HFFc6 (cell line): ENCODE measurements around the gene RNF144A. TPM values are rescaled to one million over a fixed set of nuclear protein-coding genes. Genes with fewer than 3 reads are reported as not detected.
A peak's percentile ranks its signal among the peaks of the same experiment; 100 is the strongest.

Experiments
- DNase-seq: peaks from one replicate; pipeline ENCODE4 v3.0.0-alpha.2; 2018
- H3K27ac Mint-ChIP-seq: 2 replicates; pipeline ENCODE4 v1.8.0; 2020; ENCODE audit warnings: mild to moderate bottlenecking, mixed read lengths
- H3K27me3 Mint-ChIP-seq: 2 replicates; pipeline ENCODE4 v1.8.0; 2021; ENCODE audit warnings: mild to moderate bottlenecking, moderate library complexity, mixed read lengths; ENCODE audit not compliant: insufficient read depth
- H3K36me3 Mint-ChIP-seq: 2 replicates; pipeline ENCODE4 v1.8.0; 2021; ENCODE audit warnings: low read depth, mixed read lengths
- H3K4me1 Mint-ChIP-seq: 2 replicates; pipeline ENCODE4 v1.8.0; 2020; ENCODE audit warnings: low read depth, mixed read lengths
- H3K4me3 Mint-ChIP-seq: 2 replicates; pipeline ENCODE4 v1.8.0; 2020; ENCODE audit warnings: mild to moderate bottlenecking, moderate library complexity, mixed read lengths
- H3K9me3 Mint-ChIP-seq: 2 replicates; pipeline ENCODE4 v1.8.0; 2020; ENCODE audit warnings: mild to moderate bottlenecking, mixed read lengths
- total RNA-seq, 6 experiments: library from RNA; stranded (reverse); fragmentation: NEBNext Ultra II Directional; extraction: Animal tissue kit (Norgen Biotek cat#: 25700); gene quantifications; 2 replicates in 1 of 6; 3 replicates in 5 of 6; pipeline ENCODE4 v1.2.3, GENCODE V29; 2021
- TF ChIP-seq, protein P1 (sequence below): fragments of 200-600 bp; sonication (generic); IDR thresholded peaks from 2 replicates; pipeline ENCODE4 v1.5.0; 2021; ENCODE audit warnings: antibody characterized with exemption, mild to moderate bottlenecking

The RNF144A gene
- total RNA-seq, 6 experiments from 2014 or later, result not detected

- no peak for DNase-seq
- H3K9me3 Mint-ChIP-seq, result peaks cover 20% of the 10 kb centered on the region
- H3K27me3 Mint-ChIP-seq, result no peaks in the 10 kb centered on the region; the same call in 1 of the 2 replicates
- no peak overlapping the region for H3K27ac Mint-ChIP-seq
- H3K4me3 Mint-ChIP-seq, result no peak overlapping the region
- TF ChIP-seq, protein P1, sequence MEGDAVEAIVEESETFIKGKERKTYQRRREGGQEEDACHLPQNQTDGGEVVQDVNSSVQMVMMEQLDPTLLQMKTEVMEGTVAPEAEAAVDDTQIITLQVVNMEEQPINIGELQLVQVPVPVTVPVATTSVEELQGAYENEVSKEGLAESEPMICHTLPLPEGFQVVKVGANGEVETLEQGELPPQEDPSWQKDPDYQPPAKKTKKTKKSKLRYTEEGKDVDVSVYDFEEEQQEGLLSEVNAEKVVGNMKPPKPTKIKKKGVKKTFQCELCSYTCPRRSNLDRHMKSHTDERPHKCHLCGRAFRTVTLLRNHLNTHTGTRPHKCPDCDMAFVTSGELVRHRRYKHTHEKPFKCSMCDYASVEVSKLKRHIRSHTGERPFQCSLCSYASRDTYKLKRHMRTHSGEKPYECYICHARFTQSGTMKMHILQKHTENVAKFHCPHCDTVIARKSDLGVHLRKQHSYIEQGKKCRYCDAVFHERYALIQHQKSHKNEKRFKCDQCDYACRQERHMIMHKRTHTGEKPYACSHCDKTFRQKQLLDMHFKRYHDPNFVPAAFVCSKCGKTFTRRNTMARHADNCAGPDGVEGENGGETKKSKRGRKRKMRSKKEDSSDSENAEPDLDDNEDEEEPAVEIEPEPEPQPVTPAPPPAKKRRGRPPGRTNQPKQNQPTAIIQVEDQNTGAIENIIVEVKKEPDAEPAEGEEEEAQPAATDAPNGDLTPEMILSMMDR, result no peak
- no peaks in the 10 kb centered on the region for H3K36me3 Mint-ChIP-seq
- H3K4me1 Mint-ChIP-seq, result no peaks in the 10 kb centered on the region
These were observed 160.6 kb downstream of the RNF144A start for GRCh38 chr2:7077660-7078267.

- Mint-ChIP-seq H3K36me3 (no peaks in the 10 kb centered on the region), H3K4me1 (no peaks in the 10 kb centered on the region), H3K9me3 (no peaks in the 10 kb centered on the region; the same call in 1 of the 2 replicates), H3K4me3 (no peak overlapping the region), H3K27me3 (no peaks in the 10 kb centered on the region; the same call in 1 of the 2 replicates), H3K27ac (no peak overlapping the region)
- DNase-seq, result peak; percentile 4
- TF ChIP-seq, protein P1, result peak; percentile 75
These were observed 166.6 kb downstream of the RNF144A start for GRCh38 chr2:7083580-7084509.

DNA sequence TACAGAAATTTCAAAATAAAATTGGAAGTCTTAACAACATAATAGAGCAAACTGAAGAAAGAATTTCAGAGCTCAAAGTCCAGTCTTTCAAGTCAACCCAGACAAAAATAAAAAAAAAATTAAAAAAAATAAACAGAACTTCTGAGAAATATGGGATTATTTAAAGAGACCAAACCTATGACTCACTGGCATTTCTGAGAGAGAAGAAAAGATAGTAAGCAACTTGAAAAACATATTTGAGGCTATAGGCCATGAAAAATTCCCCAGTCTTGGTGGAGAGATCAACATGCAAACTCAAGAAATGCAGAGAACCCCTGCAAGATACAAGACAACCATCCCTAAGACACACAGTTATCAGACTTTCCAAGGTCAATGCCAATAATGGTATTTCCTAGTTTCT, 167.4 kb downstream of the RNF144A start:
- DNase-seq, result no peak
- Mint-ChIP-seq H3K27me3 (no peaks in the 10 kb centered on the region; the same call in 1 of the 2 replicates), H3K9me3 (no peaks in the 10 kb centered on the region; the same call in 1 of the 2 replicates), H3K27ac (no peak overlapping the region), H3K4me1 (no peaks in the 10 kb centered on the region), H3K36me3 (no peaks in the 10 kb centered on the region), H3K4me3 (no peak overlapping the region)
- TF ChIP-seq, protein P1, result no peak

GRCh38 chr2:7089284-7089683, 172.1 kb downstream of the RNF144A start:
- Mint-ChIP-seq H3K9me3 (no peaks in the 10 kb centered on the region; the same call in 1 of the 2 replicates), H3K36me3 (no peaks in the 10 kb centered on the region), H3K4me3 (no peak overlapping the region), H3K27me3 (no peaks in the 10 kb centered on the region), H3K27ac (no peak overlapping the region), H3K4me1 (no peaks in the 10 kb centered on the region)
- no peak for DNase-seq
- TF ChIP-seq, protein P1, result no peak

GRCh38 chr2:7089898-7090510, 172.8 kb downstream of the RNF144A start:
- H3K9me3 Mint-ChIP-seq, result no peaks in the 10 kb centered on the region; the same call in 1 of the 2 replicates
- no peaks in the 10 kb centered on the region for H3K36me3 Mint-ChIP-seq
- H3K4me3 Mint-ChIP-seq, result no peak overlapping the region
- no peak for DNase-seq
- TF ChIP-seq, protein P1, result no peak
- H3K27ac Mint-ChIP-seq, result no peak overlapping the region
- H3K4me1 Mint-ChIP-seq, result no peaks in the 10 kb centered on the region
- peaks cover 3% of the 10 kb centered on the region for H3K27me3 Mint-ChIP-seq
